HG03103 (cell line): ENCODE data around the gene PVRIG.
"Not testable (repeated sequence)": the region's sequence is repeated elsewhere in the genome, so short reads cannot be mapped to it uniquely, and the experiment has no call there.

Experiments used
- ATAC-seq: cut with Tn5 transposase; IDR thresholded peaks from one replicate; pipeline ENCODE4 v1.9.1; 2021; ENCODE audit warnings: low read depth; ENCODE audit not compliant: unreplicated experiment

Gene PVRIG

DNA sequence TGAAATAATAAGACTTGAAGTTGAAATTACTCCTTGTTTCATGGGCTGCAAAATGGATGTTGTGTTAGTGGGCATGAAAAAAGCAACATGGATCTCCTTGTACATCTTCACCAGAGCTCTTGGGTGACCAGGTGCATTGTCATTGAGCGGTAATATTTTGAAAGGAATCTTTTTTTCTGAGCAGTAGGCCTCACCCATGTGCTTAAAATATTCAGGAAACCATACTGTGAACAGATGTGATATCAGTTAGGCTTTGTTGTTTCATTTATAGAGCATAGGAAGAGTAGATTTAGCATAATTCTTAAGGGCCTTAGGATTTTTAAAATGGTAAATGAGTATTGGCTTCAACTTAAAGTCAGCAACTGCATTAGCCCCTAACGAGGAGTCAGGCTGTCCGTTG is 26.8 kb upstream of the PVRIG start:
- no peak for ATAC-seq

DNA sequence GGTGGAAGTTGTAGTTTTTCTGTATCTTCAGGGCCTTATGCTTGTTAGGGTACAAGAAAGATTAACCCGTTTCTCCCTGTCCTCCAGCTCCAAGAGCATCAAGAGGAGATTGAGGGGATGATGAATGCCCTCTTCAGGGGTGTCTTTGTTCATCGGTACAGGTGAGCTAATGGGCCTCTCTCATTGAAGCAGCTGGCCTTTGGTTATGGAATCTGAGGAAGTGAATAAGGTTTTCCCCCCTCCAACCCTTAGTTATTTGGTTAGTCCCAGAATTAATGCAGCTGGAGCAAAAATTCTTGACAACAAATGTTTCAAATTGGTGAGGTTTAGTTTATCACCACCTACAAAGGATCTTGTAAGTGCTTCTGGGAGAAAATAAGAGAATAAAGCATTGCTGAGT is 24.5 kb upstream of the PVRIG start:
- ATAC-seq = no peak

- ATAC-seq = not testable (repeated sequence)
Observed at GRCh38 chr7:100195901-100196322, 23.8 kb upstream of the PVRIG start.

- no peak for ATAC-seq
Observed at GRCh38 chr7:100198266-100198665, 21.5 kb upstream of the PVRIG start.

DNA sequence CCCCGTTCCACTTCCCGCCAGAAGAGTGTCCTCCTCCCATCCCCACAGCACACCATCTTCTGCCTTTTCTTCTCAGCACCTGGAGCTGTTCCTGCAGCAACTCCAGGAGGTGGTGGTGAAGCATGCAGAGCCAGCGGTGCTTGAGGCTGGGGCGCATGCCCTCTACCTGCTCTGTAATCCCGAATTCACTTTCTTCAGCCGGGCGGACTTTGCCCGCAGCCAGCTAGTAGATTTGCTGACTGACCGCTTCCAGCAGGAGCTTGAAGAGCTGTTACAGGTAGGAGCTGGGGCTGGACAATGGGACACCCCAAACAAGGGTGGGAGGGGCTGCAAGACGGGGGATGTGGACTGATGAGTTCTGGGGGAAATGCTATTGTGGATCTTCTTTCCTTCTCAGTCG is 19.1 kb upstream of the PVRIG start:
- no peak for ATAC-seq

DNA sequence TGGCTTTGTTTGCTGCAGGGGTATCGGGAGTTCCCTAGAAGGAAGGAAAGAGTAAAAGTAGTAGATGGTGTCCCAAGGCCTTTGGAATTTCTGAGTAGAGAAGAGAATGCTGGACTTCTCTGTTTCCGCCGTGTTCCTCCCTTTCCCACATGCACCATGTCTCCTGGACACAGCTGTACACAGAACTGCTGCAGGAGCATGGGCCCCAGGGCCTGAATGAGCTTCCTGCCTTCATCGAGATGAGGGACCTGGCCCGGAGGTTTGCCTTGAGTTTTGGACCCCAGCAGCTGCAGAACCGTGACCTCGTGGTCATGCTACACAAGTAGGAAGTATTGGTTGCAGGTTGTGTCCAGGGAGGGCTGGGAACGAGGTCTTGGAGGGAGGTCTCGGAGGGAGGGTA is 15.3 kb upstream of the PVRIG start:
- ATAC-seq = no peak

DNA sequence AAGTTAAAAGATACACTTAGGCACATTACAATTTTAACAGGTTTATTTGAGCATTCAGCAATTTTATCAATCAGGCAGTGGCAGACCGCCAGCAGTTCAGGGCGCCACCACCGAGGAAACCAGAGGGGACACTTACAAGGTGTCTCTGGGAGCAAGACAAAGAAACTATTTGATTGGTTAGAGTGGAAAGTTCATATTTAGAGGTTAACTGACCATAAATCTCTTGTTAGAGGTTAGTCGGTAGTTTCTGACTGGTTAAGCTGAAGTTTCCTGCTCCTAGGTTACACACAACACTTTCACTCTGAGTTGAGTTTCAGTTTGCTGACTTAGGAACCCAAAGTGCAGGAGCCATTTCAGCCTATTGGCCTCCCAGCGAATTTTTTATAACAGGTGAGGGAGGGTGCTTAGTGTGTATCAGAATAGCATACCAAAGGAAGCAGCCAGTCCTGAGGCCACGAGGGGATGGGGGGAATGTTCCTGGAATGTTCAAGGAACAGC is 10.8 kb upstream of the PVRIG start:
- peak; percentile 73 for ATAC-seq

GRCh38 chr7:100209493-100209892 is 10.3 kb upstream of the PVRIG start:
- no peak for ATAC-seq

DNA sequence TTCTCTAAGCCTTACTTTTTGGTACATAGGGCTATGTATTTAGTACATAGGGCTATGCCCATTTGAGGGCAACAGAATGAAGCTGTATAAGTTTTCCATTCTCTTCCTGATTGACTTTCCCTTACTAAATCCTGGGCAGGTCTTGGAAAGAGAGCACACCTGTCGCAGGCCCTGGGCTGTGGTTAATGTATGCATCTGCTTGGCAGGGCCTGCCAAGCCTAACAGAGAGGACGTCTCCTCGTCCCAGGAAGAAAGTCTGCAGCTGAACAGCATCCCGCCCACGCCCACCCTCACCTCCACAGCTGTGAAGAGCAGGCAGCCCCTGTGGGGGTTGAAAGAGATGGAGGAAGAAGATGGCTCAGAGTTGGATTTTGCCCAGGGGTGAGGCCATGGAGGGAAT is 8.9 kb upstream of the PVRIG start:
- ATAC-seq = no peak

GRCh38 chr7:100211342-100211780 is 8.4 kb upstream of the PVRIG start:
- ATAC-seq = no peak

DNA sequence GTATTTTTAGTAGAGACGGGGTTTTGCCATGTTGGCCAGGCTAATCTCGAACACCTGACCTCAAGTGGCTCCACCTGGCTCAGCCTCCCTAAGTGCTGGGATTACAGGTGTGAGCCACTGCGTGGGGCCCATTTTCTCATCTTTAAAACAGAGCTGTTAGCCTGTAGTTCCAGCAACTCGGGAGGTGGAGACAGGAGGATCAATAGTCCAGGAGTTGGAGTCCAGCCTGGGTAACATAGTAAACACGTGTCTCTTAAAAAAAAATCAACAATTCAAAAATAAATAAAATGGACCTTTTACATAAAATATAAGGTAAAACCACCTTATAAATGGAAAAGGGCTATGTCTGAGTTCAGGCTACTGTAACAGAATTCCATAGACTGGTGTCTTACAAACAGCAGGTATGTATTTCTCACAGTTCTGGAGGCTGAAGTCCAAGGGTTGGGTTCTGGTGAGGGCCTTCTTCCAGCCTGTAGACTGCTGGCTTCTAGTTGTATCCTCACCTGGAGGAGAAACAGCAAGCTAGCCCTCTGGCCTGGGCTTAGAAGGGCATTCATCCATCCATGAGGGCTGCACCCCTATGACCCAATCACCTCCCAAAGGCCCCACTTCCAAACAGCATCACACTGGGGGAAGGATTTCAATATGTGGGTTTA is 7.0 kb upstream of the PVRIG start:
- ATAC-seq = no peak

- no peak for ATAC-seq
Observed at GRCh38 chr7:100213672-100214071, 6.1 kb upstream of the PVRIG start.

DNA sequence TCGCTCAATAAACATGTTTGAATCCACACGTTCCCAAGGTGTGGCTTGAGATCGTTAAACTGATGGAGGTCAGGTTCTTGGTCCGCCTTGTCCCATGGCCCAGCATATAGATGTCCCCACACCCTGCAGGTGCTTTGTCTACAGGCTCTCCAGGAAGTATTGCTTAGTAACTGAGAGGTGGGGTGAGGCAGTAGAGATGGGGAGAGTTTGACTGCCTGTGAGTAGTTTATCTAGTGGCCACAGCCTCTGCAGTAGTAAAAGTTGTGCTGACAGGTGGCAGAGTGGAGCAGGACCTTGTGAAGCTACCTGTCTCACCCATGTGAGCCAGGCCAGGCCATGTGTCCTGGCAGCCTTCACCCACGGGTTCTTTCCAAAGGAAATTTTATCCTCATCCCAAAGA is 5.4 kb upstream of the PVRIG start:
- ATAC-seq = not testable (repeated sequence)

- ATAC-seq = no peak
Observed at GRCh38 chr7:100215895-100216294, 3.9 kb upstream of the PVRIG start.

DNA sequence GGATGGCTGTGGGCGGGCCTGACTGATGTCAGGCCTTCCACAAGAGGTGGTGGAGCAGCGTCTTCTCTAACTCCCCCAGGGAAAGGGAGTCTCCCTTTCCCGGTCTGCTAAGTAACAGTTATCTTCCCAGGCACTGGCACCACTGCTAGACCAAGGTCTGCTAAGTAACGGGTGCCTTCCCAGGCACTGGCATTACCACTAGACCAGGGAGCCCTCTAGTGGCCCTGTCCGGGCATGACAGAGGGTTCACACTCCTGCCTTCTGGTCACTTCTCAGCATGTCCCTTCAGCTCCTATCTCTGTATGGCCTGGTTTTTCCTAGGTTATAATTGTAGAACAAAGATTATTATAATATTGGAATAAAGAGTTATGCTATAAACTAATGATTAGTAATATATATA is 1.8 kb upstream of the PVRIG start:
- not testable (repeated sequence) for ATAC-seq

- no peak for ATAC-seq
Observed at GRCh38 chr7:100219271-100219737, 445 bp upstream of the PVRIG start.

GRCh38 chr7:100220586-100221230 is 959 bp downstream of the PVRIG start:
- ATAC-seq = no peak

DNA sequence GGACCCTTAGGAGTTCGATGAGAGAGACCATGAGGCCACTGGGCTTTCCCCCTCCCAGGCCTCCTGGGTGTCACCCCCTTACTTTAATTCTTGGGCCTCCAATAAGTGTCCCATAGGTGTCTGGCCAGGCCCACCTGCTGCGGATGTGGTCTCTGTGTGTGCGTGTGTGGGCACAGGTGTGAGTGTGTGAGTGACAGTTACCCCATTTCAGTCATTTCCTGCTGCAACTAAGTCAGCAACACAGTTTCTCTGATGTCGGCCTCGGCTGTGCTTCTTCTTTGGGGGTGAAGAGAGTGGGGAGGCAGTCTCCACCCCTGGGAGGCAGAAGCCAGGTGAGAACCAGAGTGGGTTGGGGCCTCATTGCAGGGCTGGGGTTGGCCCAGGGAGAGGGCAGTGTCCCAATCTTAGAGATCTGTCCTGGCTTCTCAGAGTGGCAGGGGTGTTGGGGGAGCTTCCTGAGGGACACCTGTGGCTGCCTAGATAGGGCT is 1.5 kb downstream of the PVRIG start:
- ATAC-seq = peak; percentile 48

DNA sequence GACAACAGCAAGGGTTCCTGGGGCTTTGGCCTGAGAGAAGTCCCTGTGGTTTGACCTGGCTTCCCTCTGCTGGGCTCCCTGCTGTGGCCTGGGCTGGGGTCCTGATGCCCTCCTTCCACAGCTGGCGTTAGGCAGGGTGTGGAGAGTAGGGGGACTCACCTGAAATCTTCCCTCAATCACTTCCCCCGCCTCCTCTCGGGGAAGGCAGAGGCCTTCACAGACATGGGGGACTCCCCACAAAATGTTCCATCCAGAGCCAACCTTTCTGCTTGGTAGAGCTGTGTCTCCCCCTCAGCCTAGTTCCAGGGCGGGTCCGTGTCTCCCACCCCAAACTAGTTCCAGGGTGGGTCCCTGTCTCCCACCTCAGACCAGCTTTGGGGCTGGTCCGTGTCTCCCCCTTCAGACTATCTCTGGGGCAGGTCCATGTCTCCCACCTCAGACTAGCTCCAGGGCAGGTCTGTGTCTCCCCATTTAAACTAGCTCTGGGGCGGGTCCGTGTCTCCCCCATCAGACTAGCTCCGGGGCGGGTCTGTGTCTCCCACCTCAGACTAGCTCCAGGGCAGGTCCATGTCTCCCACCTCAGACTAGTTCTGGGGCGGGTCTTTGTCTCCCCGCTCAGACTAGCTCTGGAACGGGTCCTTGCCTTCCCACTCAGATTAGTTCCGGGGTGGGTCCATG is 2.2 kb downstream of the PVRIG start:
- no peak for ATAC-seq

- no peak for ATAC-seq
Observed at GRCh38 chr7:100222445-100223132, 2.8 kb downstream of the PVRIG start.
